ENCODE data around the gene DIS3L2. TPM values are rescaled to one million over a fixed set of nuclear protein-coding genes. Genes with fewer than 3 reads are reported as not detected.

Gene DIS3L2
- total RNA-seq, 1 donor from 2014 or later: 53.6 TPM

DNA sequence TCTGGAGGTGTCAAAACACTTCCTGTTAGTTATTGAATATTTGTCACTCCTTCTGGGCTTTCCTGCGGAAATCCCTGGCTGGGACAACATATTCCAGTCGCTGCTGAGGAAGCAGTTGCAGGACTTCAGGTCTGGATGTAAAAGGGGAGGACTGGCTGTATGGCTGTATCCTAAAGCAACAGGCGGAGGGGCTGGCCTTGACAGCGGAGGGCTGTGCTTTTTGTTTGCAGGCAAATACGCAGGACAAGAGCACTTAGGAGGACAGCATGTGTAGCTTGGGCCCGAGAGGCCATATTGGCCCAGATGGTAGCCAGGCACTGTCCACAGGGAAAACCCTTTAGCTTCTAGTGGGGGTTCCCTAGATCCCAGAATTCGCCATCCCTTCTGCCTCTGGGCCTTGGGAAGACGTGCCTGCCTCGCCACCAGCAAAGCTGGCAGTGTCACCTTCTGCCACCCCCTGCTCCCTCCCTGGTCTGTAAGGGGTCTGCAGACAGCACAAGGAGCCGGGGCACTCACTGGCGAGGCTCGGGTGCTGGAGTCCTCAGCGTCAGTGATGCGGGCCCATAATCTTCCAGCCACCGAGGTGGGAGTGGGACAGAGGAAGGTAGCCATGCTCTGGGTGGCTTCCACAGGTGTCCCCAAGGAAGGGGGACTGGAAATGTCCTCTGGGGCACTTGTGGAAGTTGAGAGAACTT, 42.0 kb upstream of the DIS3L2 start:
- Mint-ChIP-seq H3K9me3 (no peaks in the 10 kb centered on the region), H3K27ac (no peak overlapping the region), H3K4me1 (ENCODE audit: unreplicated experiment) (peaks cover 10% of the 10 kb centered on the region), H3K36me3 (no peaks in the 10 kb centered on the region), H3K27me3 (peaks cover 21% of the 10 kb centered on the region), H3K4me3 (no peak overlapping the region)
- TF ChIP-seq, protein P1, sequence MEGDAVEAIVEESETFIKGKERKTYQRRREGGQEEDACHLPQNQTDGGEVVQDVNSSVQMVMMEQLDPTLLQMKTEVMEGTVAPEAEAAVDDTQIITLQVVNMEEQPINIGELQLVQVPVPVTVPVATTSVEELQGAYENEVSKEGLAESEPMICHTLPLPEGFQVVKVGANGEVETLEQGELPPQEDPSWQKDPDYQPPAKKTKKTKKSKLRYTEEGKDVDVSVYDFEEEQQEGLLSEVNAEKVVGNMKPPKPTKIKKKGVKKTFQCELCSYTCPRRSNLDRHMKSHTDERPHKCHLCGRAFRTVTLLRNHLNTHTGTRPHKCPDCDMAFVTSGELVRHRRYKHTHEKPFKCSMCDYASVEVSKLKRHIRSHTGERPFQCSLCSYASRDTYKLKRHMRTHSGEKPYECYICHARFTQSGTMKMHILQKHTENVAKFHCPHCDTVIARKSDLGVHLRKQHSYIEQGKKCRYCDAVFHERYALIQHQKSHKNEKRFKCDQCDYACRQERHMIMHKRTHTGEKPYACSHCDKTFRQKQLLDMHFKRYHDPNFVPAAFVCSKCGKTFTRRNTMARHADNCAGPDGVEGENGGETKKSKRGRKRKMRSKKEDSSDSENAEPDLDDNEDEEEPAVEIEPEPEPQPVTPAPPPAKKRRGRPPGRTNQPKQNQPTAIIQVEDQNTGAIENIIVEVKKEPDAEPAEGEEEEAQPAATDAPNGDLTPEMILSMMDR (conservative IDR thresholded peaks at IDR 0.05): no peak
- no peak for DNase-seq (ENCODE audit: extremely low spot score, unreplicated experiment)

DNA sequence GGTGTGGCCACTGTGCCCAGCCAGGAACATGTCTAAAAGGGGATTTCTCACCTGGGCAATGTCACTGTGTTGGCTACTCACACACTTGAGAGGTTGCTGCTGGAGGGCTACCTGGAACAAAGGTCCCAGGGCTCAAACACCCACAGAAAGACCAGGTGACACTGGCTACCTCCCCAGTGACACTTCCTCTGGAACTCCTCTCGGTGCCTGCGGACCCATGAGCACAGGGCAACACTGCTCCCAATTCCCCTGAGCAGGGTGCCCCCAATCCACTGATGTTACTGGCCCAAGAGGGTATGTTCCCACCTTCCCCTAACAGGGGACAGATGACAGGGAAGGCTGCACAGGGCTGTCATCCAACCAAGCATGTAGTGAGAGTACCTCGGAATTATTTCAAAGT, 41.1 kb upstream of the DIS3L2 start:
- Mint-ChIP-seq H3K9me3 (no peaks in the 10 kb centered on the region), H3K4me3 (no peak overlapping the region), H3K27me3 (peaks cover 28% of the 10 kb centered on the region), H3K27ac (no peak overlapping the region), H3K36me3 (no peaks in the 10 kb centered on the region), H3K4me1 (ENCODE audit: unreplicated experiment) (peaks cover 10% of the 10 kb centered on the region)
- TF ChIP-seq, protein P1 (conservative IDR thresholded peaks at IDR 0.05): no peak
- DNase-seq (ENCODE audit: extremely low spot score, unreplicated experiment): no peak

DNA sequence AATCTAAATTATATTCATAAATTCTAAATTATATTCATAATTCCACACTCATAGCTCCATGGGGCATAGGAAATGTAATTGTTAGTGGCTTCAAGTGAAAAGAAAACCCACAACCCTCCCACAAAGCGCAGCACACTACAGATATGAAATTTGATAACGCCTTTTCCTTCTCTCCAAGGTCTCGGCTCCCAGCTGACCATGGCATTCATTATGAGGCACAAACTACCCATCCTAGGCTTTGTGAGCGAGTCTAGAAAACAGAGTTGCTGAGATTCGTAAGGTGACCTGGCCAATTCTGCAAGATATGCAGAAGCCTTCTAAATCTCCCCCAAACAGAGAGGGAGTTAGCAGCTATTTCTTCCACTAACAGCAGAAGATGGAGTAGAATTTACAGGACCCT, 40.7 kb upstream of the DIS3L2 start:
- peaks cover 28% of the 10 kb centered on the region for H3K27me3 Mint-ChIP-seq
- no peak overlapping the region for H3K27ac Mint-ChIP-seq
- TF ChIP-seq, protein P1 (conservative IDR thresholded peaks at IDR 0.05): no peak
- no peak overlapping the region for H3K4me3 Mint-ChIP-seq
- peaks cover 10% of the 10 kb centered on the region for H3K4me1 Mint-ChIP-seq (ENCODE audit: unreplicated experiment)
- no peaks in the 10 kb centered on the region for H3K9me3 Mint-ChIP-seq
- DNase-seq (ENCODE audit: extremely low spot score, unreplicated experiment): no peak
- H3K36me3 Mint-ChIP-seq: no peaks in the 10 kb centered on the region

DNA sequence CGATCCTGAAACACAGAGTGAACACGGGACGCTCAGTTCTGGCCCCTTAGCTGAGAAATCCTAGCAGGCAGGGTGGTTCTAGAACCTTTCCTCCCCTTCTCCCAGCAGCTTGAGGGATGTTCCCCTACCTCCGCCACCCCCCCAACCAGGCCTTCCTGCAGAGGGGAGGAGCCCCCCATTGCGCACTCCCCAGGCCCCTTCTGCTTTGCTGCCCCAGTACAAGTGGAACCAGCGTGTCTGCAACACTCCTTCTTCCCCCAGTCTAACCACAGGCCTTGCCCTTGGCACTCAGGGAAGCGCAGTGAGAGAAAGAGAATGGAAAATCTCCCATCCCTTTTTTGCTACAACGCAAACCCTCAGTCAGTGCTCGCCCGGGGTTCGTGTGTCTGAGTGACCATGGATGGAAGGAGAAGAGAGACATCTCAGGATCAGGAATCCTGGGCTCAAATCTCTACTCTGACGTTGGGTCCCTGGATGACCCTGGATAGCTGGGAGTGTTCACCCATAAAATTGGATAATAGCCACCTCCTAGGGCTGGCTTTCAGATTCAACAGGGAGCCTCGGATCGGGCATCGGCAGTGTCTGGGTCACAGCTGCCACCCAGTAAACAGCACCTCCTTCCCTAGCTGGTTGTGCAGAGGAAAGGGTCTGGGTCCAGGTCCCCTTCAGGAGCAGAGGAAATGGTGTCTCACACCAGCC, 39.1 kb upstream of the DIS3L2 start:
- no peak for DNase-seq (ENCODE audit: extremely low spot score, unreplicated experiment)
- Mint-ChIP-seq H3K9me3 (no peaks in the 10 kb centered on the region), H3K4me3 (no peak overlapping the region), H3K36me3 (no peaks in the 10 kb centered on the region), H3K27me3 (peaks cover 29% of the 10 kb centered on the region), H3K4me1 (ENCODE audit: unreplicated experiment) (peaks cover 10% of the 10 kb centered on the region), H3K27ac (no peak overlapping the region)
- TF ChIP-seq, protein P1 (conservative IDR thresholded peaks at IDR 0.05): no peak

DNA sequence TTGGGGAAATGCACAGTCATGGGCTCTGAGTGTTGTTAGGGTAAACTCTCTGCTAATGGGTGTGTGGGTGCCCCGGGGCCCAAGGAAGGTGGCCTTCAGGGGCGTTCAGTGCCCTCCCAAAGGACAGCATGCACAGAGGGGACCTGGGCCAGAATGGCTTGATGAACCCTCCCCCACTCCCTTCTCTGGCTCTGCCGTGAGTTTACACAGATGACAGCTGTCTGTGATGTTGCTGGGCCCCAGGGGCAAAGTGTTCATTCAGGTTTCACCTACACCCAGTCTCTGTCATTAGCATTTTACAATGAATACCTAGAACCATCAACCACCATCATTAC, 38.5 kb upstream of the DIS3L2 start:
- Mint-ChIP-seq H3K9me3 (no peaks in the 10 kb centered on the region), H3K27ac (no peak overlapping the region), H3K4me1 (ENCODE audit: unreplicated experiment) (peaks cover 10% of the 10 kb centered on the region), H3K27me3 (peaks cover 34% of the 10 kb centered on the region), H3K4me3 (no peak overlapping the region), H3K36me3 (no peaks in the 10 kb centered on the region)
- TF ChIP-seq, protein P1 (conservative IDR thresholded peaks at IDR 0.05): no peak
- no peak for DNase-seq (ENCODE audit: extremely low spot score, unreplicated experiment)

All from type B pancreatic cell (in vitro differentiated cells).